HG03025 (cell line): ENCODE measurements around the gene PTH2R.
"Not testable (repeated sequence)": the region's sequence is repeated elsewhere in the genome, so short reads cannot be mapped to it uniquely, and the experiment has no call there.

Experiments used
- ATAC-seq: cut with Tn5 transposase; IDR thresholded peaks from one replicate; pipeline ENCODE4 v1.9.1; 2021; ENCODE audit warnings: mild to moderate bottlenecking, moderate library complexity; ENCODE audit not compliant: unreplicated experiment, low FRiP score

The PTH2R gene

DNA sequence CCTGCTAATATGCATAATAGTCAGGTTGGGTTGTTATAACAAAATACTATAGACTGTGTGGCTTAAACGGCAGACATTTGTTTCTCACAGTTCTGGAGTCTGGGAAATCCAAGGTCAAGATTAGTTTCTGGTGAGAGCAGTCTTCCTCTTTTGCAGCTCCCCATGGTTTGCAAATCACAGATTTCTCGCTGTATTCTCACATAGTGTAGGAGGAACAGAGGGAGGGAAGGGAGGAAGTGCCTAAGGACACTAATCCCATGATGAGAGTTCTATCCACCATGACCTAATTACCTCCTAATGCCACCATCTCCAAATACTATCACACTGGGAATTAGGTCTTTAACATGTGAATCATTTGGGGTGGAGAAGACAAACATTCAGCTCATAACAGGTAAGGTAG is 20.1 kb upstream of the PTH2R start:
- no peak for ATAC-seq

DNA sequence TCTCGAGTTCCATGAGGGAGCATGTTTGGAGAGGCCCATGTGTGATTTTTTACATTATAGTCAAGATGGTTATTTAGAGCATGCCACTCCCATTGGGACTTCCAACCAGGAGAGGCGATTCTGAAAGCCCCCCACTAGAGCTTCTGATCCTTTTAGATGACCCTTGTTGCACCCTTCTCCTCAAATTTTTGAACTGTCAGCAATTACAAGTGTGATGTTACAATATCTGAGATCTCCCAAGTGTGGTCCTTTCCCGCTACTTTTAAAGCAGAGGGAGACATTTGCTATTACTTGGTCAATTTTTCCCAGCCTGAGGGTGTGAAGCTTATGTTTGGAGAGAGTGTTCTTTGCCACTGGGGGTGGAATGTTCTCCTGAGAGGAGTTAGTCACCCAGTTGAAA is 16.7 kb upstream of the PTH2R start:
- no peak for ATAC-seq

DNA sequence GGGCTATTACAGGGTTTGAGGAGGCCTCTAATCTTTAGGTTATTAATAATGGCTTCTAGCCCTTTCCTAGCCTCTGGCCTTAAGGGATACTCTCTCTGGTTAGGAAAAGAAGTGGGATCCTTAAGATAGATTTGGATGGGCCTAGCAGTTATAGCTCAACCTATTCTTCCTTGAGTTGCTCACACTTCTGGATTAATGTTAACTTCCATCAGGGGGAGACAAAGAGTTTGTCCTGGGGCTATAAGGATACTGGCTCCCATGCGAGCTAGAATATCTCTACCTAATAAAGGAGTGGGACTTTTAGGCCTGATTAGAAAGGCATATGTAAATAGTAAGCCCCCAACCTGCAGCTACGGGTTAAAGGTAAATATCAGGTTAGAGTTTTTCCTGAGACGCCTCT is 14.3 kb upstream of the PTH2R start:
- ATAC-seq, result no peak

DNA sequence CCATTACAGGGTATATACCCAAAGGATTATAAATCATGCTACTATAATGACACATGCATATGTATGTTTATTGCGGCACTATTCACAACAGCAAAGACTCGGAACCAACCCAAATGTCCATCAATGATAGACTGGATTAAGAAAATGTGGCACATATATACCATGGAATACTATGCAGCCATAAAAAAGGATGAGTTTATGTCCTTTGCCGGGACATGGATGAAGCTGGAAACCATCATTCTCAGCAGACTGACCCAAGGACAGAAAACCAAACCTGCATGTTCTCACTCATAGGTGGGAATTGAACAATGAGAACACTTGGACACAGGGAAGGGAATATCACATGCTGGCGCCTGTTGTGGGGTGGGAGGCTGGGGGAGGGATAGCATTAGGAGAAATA is 9.8 kb upstream of the PTH2R start:
- not testable (repeated sequence) for ATAC-seq

DNA sequence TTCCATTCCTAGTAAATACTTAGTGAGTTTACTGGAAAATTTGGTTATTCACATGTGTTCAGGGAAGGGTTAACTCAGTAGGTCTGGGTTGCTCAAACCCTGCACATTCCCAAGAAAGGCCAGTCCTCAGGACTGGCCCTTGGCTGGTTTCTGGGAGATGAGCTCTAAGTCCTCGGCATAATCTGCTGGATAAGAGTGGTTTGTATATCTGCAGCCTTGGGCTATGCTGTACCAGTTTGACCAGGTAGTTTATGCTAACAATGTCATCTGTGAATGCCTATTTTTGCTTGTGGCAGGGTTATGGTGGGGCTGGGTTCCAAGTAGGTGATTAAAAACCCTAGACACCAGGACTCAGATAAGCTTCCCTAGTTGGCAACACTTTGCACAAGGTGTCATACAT is 7.4 kb upstream of the PTH2R start:
- no peak for ATAC-seq

DNA sequence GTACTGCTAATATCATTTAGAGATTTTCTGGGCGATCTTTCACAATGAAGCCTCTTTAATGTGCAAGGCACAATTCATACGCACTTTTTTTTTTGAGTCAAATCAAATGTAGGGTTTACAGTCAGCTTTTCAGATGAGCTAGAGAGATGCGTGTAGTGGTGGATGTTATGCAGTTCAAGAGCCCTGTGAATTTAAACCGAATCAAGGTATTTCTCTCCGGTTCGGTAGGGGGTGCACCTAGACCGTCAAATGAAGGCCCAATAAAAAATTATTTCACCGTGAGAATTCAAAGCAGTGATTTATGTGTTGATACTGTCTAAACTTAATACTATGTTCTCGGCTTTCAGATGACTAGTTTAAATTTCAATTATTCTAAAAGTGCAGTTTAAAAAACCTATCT is 1.1 kb downstream of the PTH2R start:
- ATAC-seq, result no peak

DNA sequence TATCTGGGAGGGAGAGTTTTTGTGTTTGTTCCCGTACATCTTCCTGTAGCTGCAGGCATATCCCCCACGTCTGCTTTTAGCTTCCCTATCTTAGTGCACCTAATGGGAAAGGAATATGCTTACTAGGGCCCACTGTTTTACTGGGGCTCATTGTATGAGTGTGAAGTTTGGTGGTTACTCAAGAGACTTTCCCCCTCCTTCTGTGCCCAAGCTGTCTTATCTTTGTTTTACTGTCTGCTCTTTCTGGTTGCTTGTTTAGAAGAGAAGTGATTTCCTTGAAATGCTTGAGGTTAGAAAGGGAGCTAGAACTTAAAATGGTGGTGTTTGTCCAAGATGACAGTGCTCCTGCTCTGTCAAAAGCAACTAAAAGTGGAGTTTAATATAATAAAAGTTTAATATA is 7.3 kb downstream of the PTH2R start:
- no peak for ATAC-seq

DNA sequence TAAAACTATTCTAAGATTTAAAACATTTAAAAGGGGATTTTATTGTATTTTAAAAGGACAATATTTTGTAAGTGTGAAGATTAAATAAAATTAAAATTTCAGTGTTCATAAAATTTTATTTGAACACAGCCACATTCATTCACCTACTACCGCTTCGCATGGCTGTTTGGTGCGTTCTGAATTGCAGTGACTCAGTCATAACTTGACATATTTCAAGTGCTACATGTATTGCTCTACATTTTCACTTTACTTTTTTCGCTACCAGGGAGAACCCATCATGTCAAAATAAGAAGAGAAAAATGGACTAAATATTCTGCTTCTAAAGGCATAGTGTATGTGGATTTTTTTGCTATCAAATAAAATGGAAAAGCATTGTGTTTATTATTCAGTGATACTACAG is 8.7 kb downstream of the PTH2R start:
- no peak for ATAC-seq

DNA sequence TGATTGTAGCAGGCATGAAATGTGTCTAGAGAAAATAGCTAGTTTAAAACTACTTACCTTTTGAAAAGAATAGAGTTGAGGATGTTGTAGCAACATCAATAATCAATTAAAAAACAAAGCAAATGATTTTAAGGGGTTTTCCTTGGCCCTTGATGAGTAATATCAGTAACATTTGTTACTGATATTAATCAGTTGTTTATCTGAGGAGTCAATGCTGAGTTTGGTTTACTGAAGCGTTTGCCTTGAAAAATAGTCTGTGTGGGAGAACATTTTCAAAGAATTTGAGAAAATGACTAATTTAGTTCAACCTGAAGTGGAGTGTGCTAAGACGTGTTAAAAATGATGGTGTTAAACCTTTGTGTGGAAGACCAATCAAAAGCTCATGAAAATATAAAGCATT is 9.3 kb downstream of the PTH2R start:
- peak; percentile 69 for ATAC-seq

DNA sequence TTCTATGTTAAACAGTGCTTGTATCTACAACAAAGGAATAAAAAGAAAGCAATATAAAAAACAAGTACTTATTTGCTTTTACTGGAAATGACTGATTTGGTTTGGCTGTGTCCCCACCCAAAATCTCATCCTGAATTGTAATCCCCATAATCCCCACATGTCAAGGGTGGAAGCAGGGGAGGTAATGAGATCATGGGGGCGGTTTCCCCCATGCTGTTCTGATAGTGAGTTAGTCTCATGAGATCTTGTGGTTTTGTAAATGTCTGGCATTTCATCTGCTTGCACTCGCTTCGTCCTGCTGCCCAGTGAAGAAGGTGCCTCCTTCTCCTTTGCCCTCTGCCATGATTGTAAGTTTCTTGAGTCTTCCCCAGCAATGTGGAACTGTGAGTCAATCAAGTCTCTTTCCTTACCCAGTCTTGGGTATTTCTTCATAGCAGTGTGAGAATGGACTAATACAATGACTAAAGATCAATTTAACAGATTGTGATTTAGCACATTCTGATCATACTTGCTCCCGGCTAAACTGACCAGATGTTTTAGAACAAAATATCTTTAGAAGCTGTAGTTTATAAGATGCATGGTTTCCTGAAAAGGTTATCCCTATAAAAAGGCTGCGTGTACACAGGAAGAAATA is 19.9 kb downstream of the PTH2R start:
- no peak for ATAC-seq

DNA sequence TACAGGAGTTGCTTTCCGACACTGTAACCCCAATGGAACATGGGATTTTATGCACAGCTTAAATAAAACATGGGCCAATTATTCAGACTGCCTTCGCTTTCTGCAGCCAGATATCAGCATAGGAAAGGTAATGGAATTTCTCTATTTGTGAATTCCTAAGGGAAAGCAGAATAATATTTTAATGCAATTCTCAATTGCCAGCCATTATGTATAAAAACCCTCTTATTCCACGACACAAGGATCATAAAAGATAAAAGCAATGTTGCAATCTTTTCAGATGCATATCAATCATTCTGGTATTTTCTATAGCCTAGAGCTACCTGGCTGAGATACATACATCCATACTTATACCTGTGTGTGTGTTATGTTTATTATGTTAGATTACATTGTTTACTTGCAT is 31.2 kb downstream of the PTH2R start:
- ATAC-seq, result no peak

DNA sequence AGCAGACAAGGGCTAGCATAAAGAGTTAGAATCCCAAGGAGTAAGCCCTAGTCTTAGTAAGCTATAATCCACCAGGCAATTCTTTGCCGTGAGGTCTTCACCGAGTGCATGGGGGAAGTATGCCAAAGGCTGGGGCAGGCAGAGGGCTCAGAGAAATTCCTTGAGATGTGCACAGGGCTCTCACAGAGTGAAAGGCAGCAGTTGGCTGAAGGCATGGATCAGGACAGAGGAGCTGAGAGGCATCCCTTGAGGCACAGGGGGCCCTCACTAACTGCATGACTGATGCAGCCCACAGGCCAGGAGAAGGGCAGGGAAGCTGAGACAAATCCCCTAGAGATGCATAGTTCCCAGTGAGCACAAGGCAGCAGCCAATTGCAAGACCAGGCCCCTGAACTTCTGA is 34.1 kb downstream of the PTH2R start:
- ATAC-seq, result no peak

DNA sequence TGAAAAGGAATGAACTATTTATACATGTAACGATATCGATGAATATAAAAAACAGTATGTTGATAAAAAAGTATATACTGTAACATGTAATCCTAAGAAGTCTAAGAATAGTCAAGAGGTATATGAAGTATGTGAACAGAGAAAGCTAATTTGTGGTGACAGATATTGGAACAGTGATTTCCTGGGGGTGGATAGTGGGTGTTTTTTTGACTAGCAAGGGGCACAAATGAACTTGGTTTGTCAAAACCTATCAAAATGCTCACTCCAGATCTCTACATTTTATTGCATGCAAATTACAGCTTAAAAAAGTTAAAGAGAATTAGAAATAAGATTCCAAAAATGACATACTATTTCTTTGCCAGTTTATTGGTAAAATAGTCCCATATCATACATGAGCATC is 35.4 kb downstream of the PTH2R start:
- ATAC-seq, result no peak

DNA sequence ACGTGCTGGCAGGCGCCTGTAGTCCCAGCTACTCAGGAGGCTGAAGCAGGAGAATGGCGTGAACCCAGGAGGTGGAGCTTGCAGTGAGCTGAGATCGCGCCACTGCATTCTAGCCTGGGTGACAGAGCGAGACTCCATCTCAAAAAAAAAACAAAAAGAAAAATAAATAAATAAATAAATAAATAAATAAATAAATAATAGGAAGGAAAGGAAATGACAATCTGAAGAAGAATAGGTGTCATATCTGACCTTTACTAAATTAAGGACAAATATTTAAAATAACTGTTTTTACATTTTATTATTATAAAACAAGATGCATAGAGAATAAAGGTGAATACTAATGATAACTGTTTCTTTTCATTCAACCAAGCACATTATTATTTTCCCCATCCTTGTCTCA is 40.9 kb downstream of the PTH2R start:
- not testable (repeated sequence) for ATAC-seq

DNA sequence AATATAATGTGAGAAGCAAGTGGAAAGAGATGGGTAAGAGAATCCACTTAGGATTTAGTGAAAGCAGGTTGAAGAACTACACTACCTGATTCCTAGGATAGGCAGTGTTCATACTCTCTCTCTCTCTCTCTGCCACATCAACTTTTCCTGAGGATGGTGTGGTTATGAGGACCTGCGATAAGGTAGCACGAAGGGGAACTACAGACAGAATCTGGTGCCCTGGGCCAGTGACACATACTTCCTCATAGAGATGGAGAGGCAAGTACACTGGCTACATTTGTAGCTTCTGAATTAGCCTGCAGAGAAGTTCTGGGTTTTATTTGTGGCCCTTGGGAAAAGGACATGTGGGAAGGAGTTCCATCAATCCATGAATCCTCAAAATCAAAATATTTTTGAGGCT is 44.5 kb downstream of the PTH2R start:
- no peak for ATAC-seq

DNA sequence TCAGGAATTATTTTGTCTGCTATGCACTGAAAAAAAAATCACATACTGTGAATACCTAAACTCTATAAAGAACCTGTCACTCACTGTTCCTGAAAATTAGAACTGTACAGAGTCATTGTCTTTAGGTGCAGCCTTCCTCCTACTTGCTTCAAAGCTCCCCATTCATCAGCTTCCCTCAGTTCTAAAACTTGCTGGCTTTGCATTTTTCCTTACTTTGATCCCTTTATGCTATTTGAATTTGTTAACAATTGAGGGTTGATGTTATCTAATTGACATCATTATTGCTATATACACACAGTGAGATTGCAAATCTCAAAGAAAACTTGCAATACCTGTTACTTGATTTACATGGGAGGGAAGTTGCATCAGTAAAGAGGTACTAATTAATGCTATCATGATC is 48.3 kb downstream of the PTH2R start:
- no peak for ATAC-seq

DNA sequence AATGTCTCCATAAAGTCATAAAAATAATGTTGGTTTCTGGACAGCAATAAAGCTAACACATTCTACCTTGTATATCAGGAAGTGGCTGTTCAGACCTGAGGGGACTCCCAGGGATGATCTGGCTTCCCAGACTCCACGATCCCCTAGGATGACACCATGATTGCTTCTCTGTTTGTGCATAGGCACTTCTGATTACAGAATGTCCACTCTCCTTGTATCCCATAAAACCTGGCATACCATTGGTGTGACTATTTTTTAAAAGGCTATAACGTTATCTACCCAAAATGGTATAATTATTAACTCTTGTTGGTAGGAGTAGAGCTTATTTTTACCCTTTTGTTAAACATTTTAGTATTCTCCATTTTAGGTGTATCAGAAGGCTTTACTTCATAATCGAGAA is 57.1 kb downstream of the PTH2R start:
- ATAC-seq, result no peak

DNA sequence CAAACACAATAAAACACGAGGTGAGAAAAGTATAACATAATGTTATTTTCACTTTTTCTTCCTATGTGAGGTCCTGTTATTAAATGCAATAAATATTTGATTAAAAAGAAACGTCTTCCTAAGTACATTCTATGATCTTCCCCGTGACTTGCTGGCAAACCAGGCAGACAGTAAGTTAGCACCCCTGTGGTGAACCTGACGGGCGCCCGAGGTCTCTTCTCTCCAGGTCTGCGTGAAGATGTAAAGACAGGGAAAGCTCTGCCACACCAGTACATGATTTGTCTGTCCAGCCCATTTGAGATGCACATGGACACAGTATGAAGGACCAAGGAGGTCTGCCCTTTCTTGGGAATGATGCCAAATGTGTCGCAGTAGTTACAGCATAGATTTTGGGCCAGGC is 57.6 kb downstream of the PTH2R start:
- ATAC-seq, result no peak

DNA sequence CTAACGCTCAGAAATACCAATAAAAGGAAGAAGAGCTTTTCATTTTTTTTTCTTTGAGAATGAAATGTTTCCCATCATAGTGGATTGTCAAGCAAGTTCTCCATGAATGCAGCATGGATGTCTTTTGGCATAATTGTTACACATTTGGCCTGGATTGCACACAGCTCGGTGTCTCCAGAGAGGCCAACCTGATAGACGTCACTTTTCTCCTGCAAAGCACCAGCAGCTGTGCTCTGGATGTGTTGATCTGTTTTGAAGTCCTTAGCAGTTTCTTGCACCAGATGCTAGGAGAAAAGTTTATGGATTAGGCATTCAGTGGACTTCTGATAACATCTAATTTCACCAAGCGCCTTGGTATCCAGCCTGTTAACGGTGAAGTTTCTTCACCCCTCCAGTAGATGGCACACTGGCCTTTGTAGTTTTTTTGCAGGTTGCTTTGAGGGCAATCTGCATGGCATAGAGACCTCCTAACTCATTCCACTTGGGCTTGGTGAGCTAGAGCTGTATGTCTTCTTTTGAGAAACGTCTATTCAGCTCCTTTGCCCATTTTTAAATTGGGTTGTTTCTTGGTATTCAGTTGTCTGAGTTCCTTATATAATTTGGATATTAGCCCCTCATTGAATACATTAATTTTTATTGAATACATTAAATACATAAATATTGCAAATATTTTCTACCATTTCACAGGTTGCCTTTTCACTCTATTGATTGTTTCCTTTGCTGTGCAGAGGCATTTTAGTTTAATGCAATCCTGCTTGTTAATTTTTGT is 59.7 kb downstream of the PTH2R start:
- ATAC-seq, result peak; percentile 70

DNA sequence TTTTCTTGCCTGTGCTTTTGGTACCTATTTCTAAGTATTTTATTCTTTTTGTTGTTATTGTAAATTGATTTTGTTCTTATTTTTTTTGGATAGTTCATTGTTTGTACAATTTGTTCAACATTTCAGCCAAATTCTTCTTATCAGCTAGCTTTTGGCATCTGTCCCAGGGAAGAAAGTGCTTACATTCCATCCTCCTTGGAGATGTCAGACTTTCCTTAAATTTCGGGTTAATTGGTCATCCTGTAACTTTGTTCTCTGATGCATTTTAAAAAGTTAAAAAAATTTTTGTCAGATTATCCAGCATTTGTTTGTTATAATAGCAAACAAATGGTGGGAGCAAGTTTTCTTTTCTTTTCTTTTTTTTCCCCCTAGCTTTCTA is 60.3 kb downstream of the PTH2R start:
- no peak for ATAC-seq

DNA sequence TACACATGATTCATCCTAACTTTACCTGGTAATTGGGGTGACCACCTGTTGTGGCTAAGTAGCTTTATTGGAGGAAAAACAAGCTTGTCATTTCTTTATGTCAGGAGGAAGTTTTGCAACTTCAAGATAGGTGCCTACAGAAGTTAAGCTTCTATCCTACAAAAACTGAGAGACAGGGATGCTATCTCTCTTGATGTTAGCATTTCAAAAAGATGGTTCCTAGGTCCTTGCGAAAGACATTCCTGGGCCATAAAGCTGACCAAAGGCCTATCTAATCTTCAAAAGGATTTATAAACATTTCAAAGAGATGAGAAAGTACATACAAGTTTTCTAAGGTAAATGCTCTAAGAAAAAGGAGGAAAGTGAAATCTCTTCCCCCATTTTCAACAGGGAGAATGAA is 61.0 kb downstream of the PTH2R start:
- no peak for ATAC-seq

DNA sequence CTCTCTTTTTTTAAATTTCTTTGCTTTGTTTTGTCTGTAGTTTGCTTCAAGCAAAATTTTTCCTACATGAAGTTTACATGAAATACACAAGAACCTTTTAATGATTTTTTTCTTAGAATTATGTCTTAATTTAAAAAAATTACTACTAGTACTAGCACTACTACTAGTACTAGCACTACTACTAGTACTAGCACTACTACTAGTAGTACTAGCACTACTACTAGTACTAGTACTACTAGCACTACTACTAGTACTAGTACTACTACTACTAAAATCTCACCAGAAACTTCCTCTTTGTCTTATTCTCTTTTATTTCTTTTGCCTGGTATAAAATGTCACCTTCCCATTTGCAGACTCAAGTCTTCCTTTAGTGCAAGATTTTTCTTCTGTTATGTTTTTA is 71.1 kb downstream of the PTH2R start:
- ATAC-seq, result no peak

DNA sequence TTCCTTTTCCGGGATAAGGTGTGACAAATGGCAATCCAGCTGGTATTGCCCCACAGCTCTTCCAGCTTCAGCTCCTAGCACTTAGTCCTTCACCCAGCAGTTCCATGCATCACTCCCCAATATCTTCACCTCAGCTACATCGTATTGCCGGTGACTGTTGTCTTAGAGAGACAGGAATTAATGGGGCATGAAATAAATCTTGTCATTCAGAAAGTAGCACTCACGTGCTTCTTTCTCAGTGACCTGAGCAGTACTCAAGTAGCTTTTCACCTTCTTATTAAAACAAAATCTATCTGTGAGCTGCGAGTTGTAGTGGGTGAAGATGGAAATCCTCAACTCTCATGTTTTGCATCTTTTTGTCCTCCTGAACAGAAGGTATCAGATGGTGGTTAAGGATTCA is 72.8 kb downstream of the PTH2R start:
- ATAC-seq, result no peak
